Activated CD4-positive, alpha-beta memory T cell treated with anti-CD3 and anti-CD28 coated beads for 36 hours (primary cell): ENCODE data around the gene INSYN1. TPM values are rescaled to one million over a fixed set of nuclear protein-coding genes. Genes with fewer than 3 reads are reported as not detected.
"Not testable (repeated sequence)": the region's sequence is repeated elsewhere in the genome, so short reads cannot be mapped to it uniquely, and the experiment has no call there.

Source experiments
- CTCF ChIA-PET: fragments of 350-600 bp; sonication (Branson Sonifier 250); formaldehyde crosslinking; loops from one replicate; lab custom pipeline; 2021; ENCODE audit warnings: antibody characterized with exemption, inconsistent platforms; lab: Charles Lee
- POLR2A ChIA-PET: fragments of 350-600 bp; sonication (Branson Sonifier 250); formaldehyde crosslinking; loops from one replicate; lab custom pipeline; 2021; ENCODE audit warnings: antibody characterized with exemption; lab: Charles Lee
- DNase-seq: peaks from one replicate; pipeline ENCODE4 v3.0.0-alpha.2; 2020
- H3K27ac Mint-ChIP-seq: one replicate; pipeline ENCODE4 v1.8.0; 2021; ENCODE audit warnings: mixed read lengths
- H3K27me3 Mint-ChIP-seq: one replicate; pipeline ENCODE4 v1.8.0; 2021; ENCODE audit warnings: mixed read lengths
- H3K36me3 Mint-ChIP-seq: one replicate; pipeline ENCODE4 v1.8.0; 2021; ENCODE audit warnings: mixed read lengths
- H3K4me1 Mint-ChIP-seq: one replicate; pipeline ENCODE4 v1.8.0; 2021; ENCODE audit warnings: low read depth, mixed read lengths
- H3K4me3 Mint-ChIP-seq: one replicate; pipeline ENCODE4 v1.8.0; 2021; ENCODE audit warnings: mild to moderate bottlenecking, mixed read lengths
- H3K9me3 Mint-ChIP-seq: one replicate; pipeline ENCODE4 v1.8.0; 2021; ENCODE audit warnings: mixed read lengths
- intact Hi-C: fragments of 100-400 bp; cut with micrococcal nuclease; formaldehyde crosslinking; loops from one replicate; pipeline ENCODE4 v1.15.1; 2023
- total RNA-seq, 2 experiments: library from RNA; stranded (reverse); gene quantifications; one replicate each; pipeline ENCODE4 v1.2.3, GENCODE V29; 2021

Gene INSYN1
- total RNA-seq, 2 experiments from 2014 or later: not detected

- H3K4me1 Mint-ChIP-seq: no peaks in the 10 kb centered on the region
- no peaks in the 10 kb centered on the region for H3K27me3 Mint-ChIP-seq
- intact Hi-C loops: no loop called here
- ChIA-PET CTCF (no interaction called here), POLR2A (no interaction called here)
- H3K4me3 Mint-ChIP-seq: no peak overlapping the region
- no peak overlapping the region for H3K27ac Mint-ChIP-seq
- no peak for DNase-seq
- no peaks in the 10 kb centered on the region for H3K9me3 Mint-ChIP-seq
- H3K36me3 Mint-ChIP-seq: no peaks in the 10 kb centered on the region
Observed at GRCh38 chr15:73787621-73788020, 34.5 kb upstream of the INSYN1 start.

GRCh38 chr15:73786538-73786937 is 33.4 kb upstream of the INSYN1 start:
- intact Hi-C loops: no loop called here
- Mint-ChIP-seq H3K27ac (no peak overlapping the region), H3K36me3 (no peaks in the 10 kb centered on the region), H3K4me3 (no peak overlapping the region), H3K4me1 (no peaks in the 10 kb centered on the region), H3K27me3 (no peaks in the 10 kb centered on the region), H3K9me3 (no peaks in the 10 kb centered on the region)
- ChIA-PET CTCF (no interaction called here), POLR2A (no interaction called here)
- DNase-seq: no peak

- H3K27me3 Mint-ChIP-seq, DNase-seq, H3K36me3 Mint-ChIP-seq, H3K4me1 Mint-ChIP-seq, intact Hi-C loops, CTCF ChIA-PET, H3K27ac Mint-ChIP-seq, H3K4me3 Mint-ChIP-seq, H3K9me3 Mint-ChIP-seq, POLR2A ChIA-PET: not testable (repeated sequence)
Observed at GRCh38 chr15:73785256-73786014, 32.3 kb upstream of the INSYN1 start.

GRCh38 chr15:73784291-73784690 is 31.1 kb upstream of the INSYN1 start:
- POLR2A ChIA-PET: no interaction called here
- DNase-seq: no peak
- H3K27me3 Mint-ChIP-seq: no peaks in the 10 kb centered on the region
- no peak overlapping the region for H3K27ac Mint-ChIP-seq
- intact Hi-C loops: no loop called here
- no peaks in the 10 kb centered on the region for H3K9me3 Mint-ChIP-seq
- no peaks in the 10 kb centered on the region for H3K4me1 Mint-ChIP-seq
- no peak overlapping the region for H3K4me3 Mint-ChIP-seq
- H3K36me3 Mint-ChIP-seq: no peaks in the 10 kb centered on the region
- CTCF ChIA-PET: no interaction called here

GRCh38 chr15:73782344-73782959 is 29.3 kb upstream of the INSYN1 start:
- no peaks in the 10 kb centered on the region for H3K27me3 Mint-ChIP-seq
- no peaks in the 10 kb centered on the region for H3K9me3 Mint-ChIP-seq
- H3K4me1 Mint-ChIP-seq: no peaks in the 10 kb centered on the region
- no peak overlapping the region for H3K27ac Mint-ChIP-seq
- intact Hi-C loops: no loop called here
- H3K4me3 Mint-ChIP-seq: no peak overlapping the region
- no peaks in the 10 kb centered on the region for H3K36me3 Mint-ChIP-seq
- no peak for DNase-seq
- POLR2A ChIA-PET: no interaction called here
- CTCF ChIA-PET: interaction anchor here (1.2 to 3.0 kb wide), 3 partner anchors 12 to 1061 kb away, joined by 3 to 9 read pairs (median 4); no protein-coding TSS in a partner anchor

- intact Hi-C loops: no loop called here
- no peak overlapping the region for H3K27ac Mint-ChIP-seq
- peak; percentile 20 for DNase-seq
- H3K4me3 Mint-ChIP-seq: no peak overlapping the region
- H3K9me3 Mint-ChIP-seq: no peaks in the 10 kb centered on the region
- CTCF ChIA-PET: interaction anchor here (0.6 to 3.0 kb wide), 3 partner anchors 13 to 148 kb away, joined by 3 to 9 read pairs (median 4); partner anchors contain the start of gene NPTN
- POLR2A ChIA-PET: no interaction called here
- no peaks in the 10 kb centered on the region for H3K4me1 Mint-ChIP-seq
- no peaks in the 10 kb centered on the region for H3K27me3 Mint-ChIP-seq
- H3K36me3 Mint-ChIP-seq: no peaks in the 10 kb centered on the region
Observed at GRCh38 chr15:73781038-73781925, 28.1 kb upstream of the INSYN1 start.

GRCh38 chr15:73779974-73780373 is 26.8 kb upstream of the INSYN1 start:
- ChIA-PET CTCF (interaction anchor here (1.3 kb wide), 1 partner anchor 75 kb away, joined by 4 read pairs; no protein-coding TSS in a partner anchor), POLR2A (no interaction called here)
- intact Hi-C loops: no loop called here
- H3K36me3 Mint-ChIP-seq: no peaks in the 10 kb centered on the region
- H3K27ac Mint-ChIP-seq: no peak overlapping the region
- H3K4me1 Mint-ChIP-seq: no peaks in the 10 kb centered on the region
- no peak overlapping the region for H3K4me3 Mint-ChIP-seq
- no peaks in the 10 kb centered on the region for H3K9me3 Mint-ChIP-seq
- peaks cover 3% of the 10 kb centered on the region for H3K27me3 Mint-ChIP-seq
- no peak for DNase-seq

GRCh38 chr15:73777741-73778140 is 24.6 kb upstream of the INSYN1 start:
- peaks cover 3% of the 10 kb centered on the region for H3K27me3 Mint-ChIP-seq
- DNase-seq: no peak
- H3K9me3 Mint-ChIP-seq: no peaks in the 10 kb centered on the region
- H3K4me3 Mint-ChIP-seq: no peak overlapping the region
- no peak overlapping the region for H3K27ac Mint-ChIP-seq
- ChIA-PET POLR2A (no interaction called here), CTCF (no interaction called here)
- no peaks in the 10 kb centered on the region for H3K4me1 Mint-ChIP-seq
- intact Hi-C loops: no loop called here
- no peaks in the 10 kb centered on the region for H3K36me3 Mint-ChIP-seq

- CTCF ChIA-PET: no interaction called here
- H3K9me3 Mint-ChIP-seq: no peaks in the 10 kb centered on the region
- no peaks in the 10 kb centered on the region for H3K36me3 Mint-ChIP-seq
- no peak overlapping the region for H3K4me3 Mint-ChIP-seq
- no peak overlapping the region for H3K27ac Mint-ChIP-seq
- no peak for DNase-seq
- peaks cover 4% of the 10 kb centered on the region for H3K27me3 Mint-ChIP-seq
- H3K4me1 Mint-ChIP-seq: no peaks in the 10 kb centered on the region
- intact Hi-C loops: no loop called here
- POLR2A ChIA-PET: no interaction called here
Observed at GRCh38 chr15:73773428-73773827, 20.3 kb upstream of the INSYN1 start.

- CTCF ChIA-PET: no interaction called here
- Mint-ChIP-seq H3K36me3 (no peaks in the 10 kb centered on the region), H3K27me3 (peaks cover 9% of the 10 kb centered on the region), H3K9me3 (no peaks in the 10 kb centered on the region), H3K4me1 (no peaks in the 10 kb centered on the region), H3K27ac (no peak overlapping the region), H3K4me3 (no peak overlapping the region)
- intact Hi-C loops: no loop called here
- POLR2A ChIA-PET: no interaction called here
- DNase-seq: no peak
Observed at GRCh38 chr15:73771385-73772045, 18.4 kb upstream of the INSYN1 start.

GRCh38 chr15:73770050-73770449 is 16.9 kb upstream of the INSYN1 start:
- intact Hi-C loops: no loop called here
- ChIA-PET POLR2A (no interaction called here), CTCF (interaction anchor here (1.0 kb wide), 1 partner anchor 104 kb away, joined by 3 read pairs; the partner anchor contains the start of gene TBC1D21)

More at GRCh38 chr15:73770050-73770449, 16.9 kb upstream of the INSYN1 start:
- H3K27ac Mint-ChIP-seq: no peak overlapping the region
- H3K36me3 Mint-ChIP-seq: no peaks in the 10 kb centered on the region
- H3K9me3 Mint-ChIP-seq: no peaks in the 10 kb centered on the region
- no peaks in the 10 kb centered on the region for H3K4me1 Mint-ChIP-seq
- no peak overlapping the region for H3K4me3 Mint-ChIP-seq
- peaks cover 8% of the 10 kb centered on the region for H3K27me3 Mint-ChIP-seq
- DNase-seq: no peak
